Dedifferentiated amniotic fluid mesenchymal stem cell (primary cell): ENCODE measurements around the gene ITPKB.
A peak's percentile ranks its signal among the peaks of the same experiment; 100 is the strongest.

Experiments
- DNase-seq: peaks from one replicate; pipeline ENCODE4 v3.0.0-alpha.2; 2016; ENCODE audit errors: extremely low spot score

Gene ITPKB

GRCh38 chr1:226637147-226637935 is 101.7 kb downstream of the ITPKB start:
- DNase-seq, result no peak

DNA sequence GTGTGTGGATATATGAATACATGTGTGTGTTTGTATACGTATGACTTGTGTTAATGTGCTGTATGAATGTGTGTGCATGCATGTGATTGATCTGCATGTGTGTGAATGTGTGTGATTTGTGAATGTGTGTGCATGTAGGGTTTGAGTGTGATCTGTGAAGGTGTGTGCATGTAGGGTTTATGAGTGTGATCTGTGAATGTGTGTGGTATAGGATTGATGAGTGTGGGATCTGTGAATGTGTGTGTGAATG is 102.3 kb downstream of the ITPKB start:
- DNase-seq, result no peak

GRCh38 chr1:226635456-226635941 is 103.6 kb downstream of the ITPKB start:
- no peak for DNase-seq

DNA sequence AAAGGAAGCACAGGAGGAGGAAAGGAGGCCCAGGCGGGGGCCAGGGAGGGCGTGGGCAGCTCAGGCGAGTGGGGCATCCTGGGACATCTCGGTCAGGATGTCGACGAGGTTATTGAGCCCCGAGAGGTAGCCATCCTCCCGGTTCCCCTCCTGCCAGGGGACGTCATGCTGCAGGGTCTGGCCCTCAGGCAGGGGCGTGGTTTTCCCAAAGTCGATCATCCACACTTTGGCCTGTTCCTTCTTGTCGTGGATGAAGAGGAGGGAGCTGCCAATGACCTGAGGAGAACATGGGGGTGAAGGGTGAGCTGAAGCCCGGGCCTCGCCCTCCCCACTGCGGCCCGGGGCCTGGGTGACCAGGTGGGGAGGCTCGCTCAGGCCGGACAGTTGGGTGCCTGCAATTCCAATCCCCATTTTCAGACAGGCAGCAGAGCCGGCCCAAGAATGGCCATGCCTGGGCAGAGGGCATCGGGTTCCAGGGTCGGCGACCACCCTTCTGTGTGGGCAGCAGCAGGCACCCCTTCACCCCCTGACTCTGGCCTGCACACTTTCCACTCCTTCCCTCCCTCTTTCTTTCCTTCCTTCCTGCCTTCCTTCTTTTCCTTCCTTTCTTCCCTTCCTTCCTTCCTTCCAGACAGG is 104.4 kb downstream of the ITPKB start:
- no peak for DNase-seq

DNA sequence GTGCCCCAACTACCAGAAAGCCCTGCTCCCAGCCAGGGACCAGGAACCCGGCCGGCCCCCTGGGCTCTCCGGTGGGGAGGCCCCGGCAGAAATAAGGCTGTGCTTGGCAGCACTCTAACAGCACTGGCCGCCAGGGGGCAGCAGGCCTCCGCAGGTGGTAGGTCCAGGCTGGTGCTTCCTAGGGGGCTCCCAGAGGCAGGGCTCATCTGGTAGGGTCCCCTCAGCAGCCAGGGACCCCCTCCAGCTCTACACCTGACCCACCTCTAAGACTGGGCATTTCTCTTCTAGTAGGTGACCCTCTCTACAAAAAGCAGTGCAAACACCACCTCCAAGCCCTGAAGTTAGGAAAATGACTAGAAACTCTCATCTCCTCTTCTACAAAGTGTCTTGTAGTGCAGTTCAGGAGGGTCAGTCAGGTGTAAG is 104.9 kb downstream of the ITPKB start:
- DNase-seq, result peak; percentile 47

DNA sequence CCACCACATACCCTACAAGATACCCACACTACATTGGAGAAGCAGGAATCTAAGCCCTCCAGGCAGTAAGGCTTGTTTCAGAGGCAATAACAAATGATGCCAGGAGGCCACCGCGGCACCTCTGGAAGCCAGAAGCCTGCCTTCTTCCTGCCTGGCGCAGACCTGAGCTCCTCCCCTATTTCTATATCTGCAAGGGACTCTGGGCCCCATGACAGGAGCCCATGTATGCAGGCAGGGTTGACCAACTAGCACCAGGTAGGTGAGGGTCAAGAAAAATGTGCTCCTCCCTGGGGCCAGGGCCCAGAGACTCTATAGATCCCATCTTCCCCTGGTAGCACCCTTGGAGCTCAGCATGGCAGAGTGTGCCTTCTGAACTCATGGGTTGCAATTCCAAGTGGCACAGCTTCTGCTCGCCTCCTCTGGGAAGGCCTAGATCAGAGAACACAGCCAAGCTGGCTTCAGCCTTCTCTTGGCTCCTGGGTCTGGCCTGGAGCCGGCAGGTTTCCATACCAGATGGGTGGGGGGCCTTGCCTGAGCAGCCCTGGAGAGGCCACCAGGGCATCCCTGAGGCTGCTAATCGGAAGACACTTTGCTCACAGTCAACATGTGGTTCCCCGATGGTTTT is 105.4 kb downstream of the ITPKB start:
- DNase-seq, result no peak

DNA sequence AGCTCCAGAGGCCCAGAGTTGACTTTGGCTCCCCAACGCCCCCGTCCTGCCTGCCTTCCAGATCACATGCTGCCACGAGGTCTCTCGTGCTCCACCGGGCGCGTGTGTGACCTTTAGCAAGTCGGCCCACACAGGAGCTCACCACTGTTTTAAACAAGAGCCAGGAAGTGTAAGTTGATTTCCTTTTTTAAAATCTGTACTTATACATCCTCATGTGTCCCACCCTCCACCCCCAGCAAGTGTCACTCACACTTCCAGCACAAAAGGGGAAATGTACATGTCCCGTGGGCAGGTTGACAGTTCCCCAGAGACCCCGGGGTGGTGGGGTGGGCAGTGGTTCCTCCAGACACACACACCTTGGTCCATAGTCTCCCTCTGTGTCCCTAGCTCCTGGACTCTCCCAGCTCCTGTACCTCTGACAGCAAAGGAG is 106.1 kb downstream of the ITPKB start:
- no peak for DNase-seq

- DNase-seq, result no peak
Observed at GRCh38 chr1:226632169-226632879, 106.8 kb downstream of the ITPKB start.

- no peak for DNase-seq
Observed at GRCh38 chr1:226631229-226632000, 107.7 kb downstream of the ITPKB start.

GRCh38 chr1:226630592-226630991 is 108.5 kb downstream of the ITPKB start:
- DNase-seq, result no peak

DNA sequence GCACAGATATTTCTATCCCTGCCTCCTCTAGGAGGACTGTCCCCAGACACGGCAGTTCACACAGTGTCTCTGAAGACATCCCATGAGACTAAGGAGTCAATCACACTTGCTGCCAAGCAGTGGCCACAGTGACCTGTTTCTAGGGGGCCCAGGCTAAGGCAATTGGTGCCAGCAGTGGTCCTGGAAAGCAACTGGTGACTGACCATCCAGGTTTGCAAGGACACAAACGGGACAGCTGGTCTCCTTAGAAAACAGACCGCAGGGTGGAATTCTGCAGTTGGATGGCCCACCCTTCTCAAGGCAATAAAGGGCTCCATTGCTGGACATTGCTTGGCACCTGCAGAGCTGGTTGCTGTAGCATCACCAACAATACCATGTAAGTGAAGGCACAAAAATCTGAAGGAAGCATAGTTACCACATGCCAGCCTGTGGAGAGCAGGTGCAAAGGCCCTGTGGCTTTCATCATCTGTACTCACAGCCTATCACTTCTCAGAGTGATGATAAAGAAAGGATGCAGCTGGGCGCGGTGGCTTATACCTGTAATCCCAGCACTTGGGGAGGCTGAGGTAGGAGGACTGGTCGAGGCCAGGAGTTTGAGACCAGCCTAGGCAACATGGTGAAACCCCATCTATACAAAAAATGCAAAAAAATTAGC is 109.1 kb downstream of the ITPKB start:
- no peak for DNase-seq

GRCh38 chr1:226629210-226629895 is 109.7 kb downstream of the ITPKB start:
- no peak for DNase-seq

GRCh38 chr1:226628612-226629155 is 110.4 kb downstream of the ITPKB start:
- DNase-seq, result no peak

DNA sequence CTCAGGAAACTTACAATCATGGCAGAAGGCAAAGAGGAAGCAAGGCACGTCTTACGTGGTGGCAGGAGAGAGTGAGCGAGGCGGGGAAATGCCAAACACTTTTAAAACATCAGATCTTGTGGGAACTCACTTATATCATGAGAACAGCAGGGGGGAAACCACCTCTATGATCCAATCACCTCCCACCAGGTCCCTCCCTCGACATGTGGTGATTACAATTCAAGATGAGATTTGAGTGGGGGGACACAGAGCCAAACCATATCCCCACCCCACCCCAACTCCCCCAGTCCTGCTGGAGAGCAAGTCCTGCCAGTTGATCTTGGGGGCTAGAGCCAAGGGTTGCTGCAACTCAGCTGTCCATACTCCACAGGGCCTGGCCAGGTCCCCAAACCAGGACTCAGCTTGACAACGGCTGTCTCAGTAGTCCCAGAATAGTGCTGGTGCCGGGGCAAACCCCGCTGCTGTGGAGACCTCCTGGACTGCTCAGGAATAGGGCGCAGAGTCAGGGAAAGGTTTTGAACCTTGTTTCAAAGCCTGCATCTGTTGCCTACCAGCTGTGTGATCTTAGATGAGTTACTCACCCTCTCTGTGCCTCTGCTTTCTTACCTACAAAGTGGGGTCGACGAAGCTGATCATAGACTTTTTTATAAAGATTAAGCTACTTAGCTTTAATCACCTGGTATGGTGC is 111.0 kb downstream of the ITPKB start:
- no peak for DNase-seq

GRCh38 chr1:226627050-226627755 is 111.9 kb downstream of the ITPKB start:
- no peak for DNase-seq

- peak; percentile 55 for DNase-seq
Observed at GRCh38 chr1:226626577-226626956, 112.5 kb downstream of the ITPKB start.

DNA sequence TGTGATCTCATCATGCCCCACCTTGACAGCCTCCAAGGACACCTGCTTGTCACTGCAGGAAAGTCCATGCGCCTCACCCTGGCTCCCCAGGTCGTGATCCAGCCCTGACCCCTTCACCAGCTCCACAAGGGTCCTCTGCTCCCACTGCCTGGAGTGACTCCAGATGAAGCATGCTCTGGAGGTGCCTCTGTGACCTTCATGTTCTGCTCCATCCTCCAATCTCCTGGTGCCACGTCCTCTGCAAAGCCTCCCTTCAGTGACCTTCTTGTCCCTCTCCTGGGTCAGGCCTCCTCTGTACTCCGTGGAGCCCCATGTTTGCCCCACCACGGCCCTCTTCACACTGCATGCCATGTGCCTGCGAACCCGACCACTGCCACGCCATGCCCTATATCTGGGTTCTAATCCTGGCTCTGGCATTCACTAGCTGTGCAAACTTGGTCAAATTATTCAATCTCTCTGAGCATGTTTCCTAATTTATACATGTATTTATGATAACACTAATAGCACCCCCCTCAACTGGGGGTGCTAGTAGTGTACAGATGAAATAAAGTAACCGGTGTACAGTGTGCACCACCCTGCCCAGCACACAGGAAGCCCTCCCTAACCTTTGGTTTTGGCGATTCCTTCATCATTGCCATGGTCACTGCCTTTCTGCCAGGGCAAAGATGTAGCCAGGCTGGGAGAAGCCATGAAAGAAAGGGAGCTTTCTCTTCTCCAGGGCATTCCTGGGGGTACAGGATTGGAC is 113.1 kb downstream of the ITPKB start:
- no peak for DNase-seq

DNA sequence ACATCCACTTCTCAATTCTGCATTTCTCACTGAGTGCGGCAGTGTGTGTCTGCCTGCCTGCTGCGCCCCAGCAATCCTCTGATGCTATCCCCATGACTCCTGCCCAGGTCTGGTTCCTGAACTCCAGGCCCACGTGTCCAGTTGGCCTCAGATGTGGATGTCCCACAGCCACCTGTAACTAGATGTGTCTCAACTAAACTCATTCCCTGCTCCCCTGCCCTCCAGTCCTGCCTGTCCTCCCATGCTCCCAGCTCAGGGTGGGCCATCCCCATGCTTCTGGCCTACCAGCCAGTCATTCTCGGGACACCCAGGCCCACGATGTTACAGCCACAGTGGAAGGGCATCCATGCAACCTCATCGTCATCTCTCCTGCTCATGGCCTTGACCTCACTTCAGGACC is 113.8 kb downstream of the ITPKB start:
- DNase-seq, result no peak
